Memory B cell (primary cell): Measurements from ENCODE around the gene UBR7.
"Not testable (repeated sequence)": the region's sequence is repeated elsewhere in the genome, so short reads cannot be mapped to it uniquely, and the experiment has no call there.

Experiments
- ATAC-seq: fragments of 150-1000 bp; cut with Tn5 transposase; 2 replicates; pipeline ENCODE4 v1.10.0; 2021; ENCODE audit warnings: low read depth, mild to moderate bottlenecking, moderate library complexity
- DNase-seq, 2 donors: peaks; one replicate each; pipeline ENCODE4 v3.0.0; 2022; ENCODE audit warnings: low spot score in 2 of 2
- H3K27ac Mint-ChIP-seq: one replicate; pipeline ENCODE4 v1.8.0; 2022; ENCODE audit warnings: mild to moderate bottlenecking, moderate library complexity, mixed read lengths
- H3K27me3 Mint-ChIP-seq: one replicate; pipeline ENCODE4 v1.8.0; 2022; ENCODE audit warnings: mixed read lengths
- H3K36me3 Mint-ChIP-seq: one replicate; pipeline ENCODE4 v1.8.0; 2022; ENCODE audit warnings: mild to moderate bottlenecking, mixed read lengths
- H3K4me1 Mint-ChIP-seq: one replicate; pipeline ENCODE4 v1.8.0; 2022; ENCODE audit warnings: mixed read lengths
- H3K4me3 Mint-ChIP-seq: one replicate; pipeline ENCODE4 v1.8.0; 2022; ENCODE audit warnings: mild to moderate bottlenecking, moderate library complexity, mixed read lengths
- H3K9me3 Mint-ChIP-seq: one replicate; pipeline ENCODE4 v1.8.0; 2022; ENCODE audit warnings: mixed read lengths

Gene UBR7

GRCh38 chr14:93206793-93207467 lies at the start of gene UBR7, which contains the start of gene GON7:
UBR7 (plus strand) TSS chr14:93207256; CDS start chr14:93207292, 36 bp downstream.
GON7 (minus strand) TSS chr14:93207065; CDS start chr14:93207037, 28 bp downstream.
- Mint-ChIP-seq H3K4me1 (peaks cover 31% of the 10 kb centered on the region), H3K4me3 (peak within 1 kb of the TSS; percentile 91), H3K27ac (peak within 1 kb of the TSS; percentile 90), H3K36me3 (no peaks in the 10 kb centered on the region), H3K9me3 (no peaks in the 10 kb centered on the region), H3K27me3 (no peaks in the 10 kb centered on the region)
- ATAC-seq (peak; percentile 88), DNase-seq (peak; percentile 69 to 79)

- H3K4me3 Mint-ChIP-seq, H3K27me3 Mint-ChIP-seq, H3K27ac Mint-ChIP-seq, DNase-seq, H3K4me1 Mint-ChIP-seq, H3K9me3 Mint-ChIP-seq, H3K36me3 Mint-ChIP-seq, ATAC-seq: not testable (repeated sequence)
Observed at GRCh38 chr14:93158349-93158748, 48.7 kb upstream of the UBR7 start.

GRCh38 chr14:93159625-93160352 lies 47.3 kb upstream of the UBR7 start:
- not testable (repeated sequence) for H3K27me3 Mint-ChIP-seq, H3K4me1 Mint-ChIP-seq, H3K4me3 Mint-ChIP-seq, H3K27ac Mint-ChIP-seq, DNase-seq, H3K36me3 Mint-ChIP-seq, ATAC-seq, H3K9me3 Mint-ChIP-seq

GRCh38 chr14:93160353-93160801 lies 46.7 kb upstream of the UBR7 start:
- Mint-ChIP-seq H3K4me3 (no peak overlapping the region), H3K27ac (no peak overlapping the region), H3K9me3 (no peaks in the 10 kb centered on the region), H3K36me3 (no peaks in the 10 kb centered on the region), H3K4me1 (no peaks in the 10 kb centered on the region), H3K27me3 (peaks cover 1% of the 10 kb centered on the region)
- ATAC-seq (no peak), DNase-seq (no peak)

GRCh38 chr14:93161411-93161940 lies 45.6 kb upstream of the UBR7 start:
- no peaks in the 10 kb centered on the region for H3K9me3 Mint-ChIP-seq
- DNase-seq = no peak
- no peaks in the 10 kb centered on the region for H3K36me3 Mint-ChIP-seq
- no peak overlapping the region for H3K4me3 Mint-ChIP-seq
- H3K27me3 Mint-ChIP-seq = peaks cover 1% of the 10 kb centered on the region
- ATAC-seq = no peak
- no peak overlapping the region for H3K27ac Mint-ChIP-seq
- no peaks in the 10 kb centered on the region for H3K4me1 Mint-ChIP-seq

GRCh38 chr14:93163564-93163963 lies 43.5 kb upstream of the UBR7 start:
- Mint-ChIP-seq H3K27ac (no peak overlapping the region), H3K36me3 (no peaks in the 10 kb centered on the region), H3K4me1 (no peaks in the 10 kb centered on the region), H3K4me3 (no peak overlapping the region), H3K27me3 (no peaks in the 10 kb centered on the region), H3K9me3 (no peaks in the 10 kb centered on the region)
- ATAC-seq = no peak
- DNase-seq = no peak

- not testable (repeated sequence) for H3K9me3 Mint-ChIP-seq, H3K4me1 Mint-ChIP-seq, H3K27me3 Mint-ChIP-seq, ATAC-seq, H3K36me3 Mint-ChIP-seq, DNase-seq, H3K4me3 Mint-ChIP-seq, H3K27ac Mint-ChIP-seq
Observed at GRCh38 chr14:93165271-93166265, 41.5 kb upstream of the UBR7 start.

GRCh38 chr14:93168610-93169009 lies 38.4 kb upstream of the UBR7 start:
- ATAC-seq, DNase-seq, H3K4me1 Mint-ChIP-seq, H3K27me3 Mint-ChIP-seq, H3K27ac Mint-ChIP-seq, H3K36me3 Mint-ChIP-seq, H3K9me3 Mint-ChIP-seq, H3K4me3 Mint-ChIP-seq: not testable (repeated sequence)

GRCh38 chr14:93169619-93170018 lies 37.4 kb upstream of the UBR7 start:
- not testable (repeated sequence) for DNase-seq, ATAC-seq, H3K9me3 Mint-ChIP-seq, H3K27ac Mint-ChIP-seq, H3K27me3 Mint-ChIP-seq, H3K4me1 Mint-ChIP-seq, H3K4me3 Mint-ChIP-seq, H3K36me3 Mint-ChIP-seq

GRCh38 chr14:93170141-93170540 lies 36.9 kb upstream of the UBR7 start:
- not testable (repeated sequence) for H3K27ac Mint-ChIP-seq, DNase-seq, H3K4me3 Mint-ChIP-seq, ATAC-seq, H3K4me1 Mint-ChIP-seq, H3K27me3 Mint-ChIP-seq, H3K9me3 Mint-ChIP-seq, H3K36me3 Mint-ChIP-seq

GRCh38 chr14:93171376-93171775 lies 35.7 kb upstream of the UBR7 start:
- Mint-ChIP-seq H3K9me3 (no peaks in the 10 kb centered on the region), H3K27ac (no peak overlapping the region), H3K27me3 (no peaks in the 10 kb centered on the region), H3K36me3 (no peaks in the 10 kb centered on the region), H3K4me3 (no peak overlapping the region), H3K4me1 (no peaks in the 10 kb centered on the region)
- no peak for ATAC-seq
- no peak for DNase-seq

- H3K4me1 Mint-ChIP-seq = no peaks in the 10 kb centered on the region
- no peak overlapping the region for H3K27ac Mint-ChIP-seq
- H3K36me3 Mint-ChIP-seq = no peaks in the 10 kb centered on the region
- no peak overlapping the region for H3K4me3 Mint-ChIP-seq
- no peaks in the 10 kb centered on the region for H3K9me3 Mint-ChIP-seq
- DNase-seq (no peak), ATAC-seq (no peak)
- H3K27me3 Mint-ChIP-seq = no peaks in the 10 kb centered on the region
Observed at GRCh38 chr14:93173943-93174395, 33.1 kb upstream of the UBR7 start.

- H3K4me1 Mint-ChIP-seq, H3K27me3 Mint-ChIP-seq, ATAC-seq, H3K27ac Mint-ChIP-seq, H3K4me3 Mint-ChIP-seq, H3K36me3 Mint-ChIP-seq, DNase-seq, H3K9me3 Mint-ChIP-seq: not testable (repeated sequence)
Observed at GRCh38 chr14:93174731-93175130, 32.3 kb upstream of the UBR7 start.
